Caki2 (cell line): ENCODE measurements around the gene B3GLCT. TPM values are rescaled to one million over a fixed set of nuclear protein-coding genes. Genes with fewer than 3 reads are reported as not detected.
"Not testable (repeated sequence)": the region's sequence is repeated elsewhere in the genome, so short reads cannot be mapped to it uniquely, and the experiment has no call there.

ENCODE experiments used
- DNase-seq: peaks from one replicate; pipeline ENCODE4 v3.0.0-alpha.2; 2015; ENCODE audit warnings: low read depth
- in situ Hi-C: cut with HindIII; loops from 2 replicates; pipeline ENCODE4 v1.10.0; 2016; ENCODE audit warnings: low sequenced_read_pairs, low pct_unique_long_range_greater_than_20kb, mixed read lengths
- total RNA-seq: library from RNA; depleted of rRNA; stranded (reverse); fragments of >200 nt; shearing (Covaris generic); gene quantifications from 2 replicates; pipeline ENCODE4 v1.2.3, GENCODE V29; 2014; ENCODE audit warnings: low replicate concordance

B3GLCT gene
- total RNA-seq, 1 experiment from 2014 or later: 8.7 TPM

DNA sequence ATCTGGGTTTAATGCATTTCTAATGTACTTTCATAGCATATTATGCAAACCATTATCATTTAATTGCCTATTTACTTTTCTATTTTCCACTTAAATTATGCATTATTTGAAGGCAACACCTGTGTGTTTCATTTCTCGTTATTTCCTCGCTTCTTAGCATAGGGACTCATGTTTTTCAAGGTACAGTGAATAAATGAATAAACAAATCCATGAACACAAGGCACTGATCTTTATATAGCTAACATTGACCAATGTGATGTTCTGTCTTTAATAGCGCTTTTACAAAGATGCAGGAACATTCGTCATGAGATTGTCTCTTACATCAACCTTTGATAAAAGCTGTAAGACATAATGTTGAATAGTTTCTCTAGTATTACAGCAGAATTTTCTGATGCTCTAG is 121.2 kb downstream of the B3GLCT start:
- in situ Hi-C loops: no loop called here
- DNase-seq: no peak

DNA sequence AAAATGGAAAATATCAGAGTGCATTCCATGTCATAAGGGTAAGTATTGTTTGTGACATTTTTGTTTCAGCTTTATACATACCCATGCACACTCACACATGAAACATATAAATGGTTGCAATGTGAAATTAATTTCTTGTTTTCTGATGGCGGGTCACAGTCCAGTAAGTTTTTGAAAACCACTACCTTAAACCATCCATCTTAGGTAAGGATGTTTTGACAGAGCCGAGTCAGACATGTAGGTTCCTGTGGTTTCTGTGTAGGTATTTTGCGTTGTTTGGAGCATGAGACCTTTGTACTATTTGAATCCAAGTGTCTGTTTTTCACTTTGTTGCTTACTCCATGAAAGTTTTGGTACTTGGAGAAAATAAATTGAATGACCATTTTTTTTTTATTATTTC is 121.7 kb downstream of the B3GLCT start:
- in situ Hi-C loops: no loop called here
- DNase-seq: peak; percentile 3

DNA sequence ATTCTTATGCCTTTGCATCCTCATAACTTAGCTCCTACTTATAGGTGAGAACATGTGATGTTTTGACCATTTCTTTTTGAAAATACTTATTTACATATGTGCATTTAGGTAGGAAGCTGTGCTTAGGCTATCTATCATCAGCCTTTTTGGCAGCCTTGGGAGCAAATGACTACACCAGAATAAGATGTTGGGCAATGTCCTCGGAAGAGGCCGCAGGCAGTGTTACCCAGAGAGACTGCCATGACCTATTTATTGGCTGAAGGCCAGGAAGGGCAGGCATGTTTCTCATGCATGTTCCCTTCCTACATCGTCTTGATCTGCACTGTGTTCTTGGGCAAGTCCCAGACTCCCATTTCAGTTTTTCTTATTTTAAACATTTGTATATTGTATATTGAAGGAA is 122.3 kb downstream of the B3GLCT start:
- no peak for DNase-seq
- in situ Hi-C loops: no loop called here

DNA sequence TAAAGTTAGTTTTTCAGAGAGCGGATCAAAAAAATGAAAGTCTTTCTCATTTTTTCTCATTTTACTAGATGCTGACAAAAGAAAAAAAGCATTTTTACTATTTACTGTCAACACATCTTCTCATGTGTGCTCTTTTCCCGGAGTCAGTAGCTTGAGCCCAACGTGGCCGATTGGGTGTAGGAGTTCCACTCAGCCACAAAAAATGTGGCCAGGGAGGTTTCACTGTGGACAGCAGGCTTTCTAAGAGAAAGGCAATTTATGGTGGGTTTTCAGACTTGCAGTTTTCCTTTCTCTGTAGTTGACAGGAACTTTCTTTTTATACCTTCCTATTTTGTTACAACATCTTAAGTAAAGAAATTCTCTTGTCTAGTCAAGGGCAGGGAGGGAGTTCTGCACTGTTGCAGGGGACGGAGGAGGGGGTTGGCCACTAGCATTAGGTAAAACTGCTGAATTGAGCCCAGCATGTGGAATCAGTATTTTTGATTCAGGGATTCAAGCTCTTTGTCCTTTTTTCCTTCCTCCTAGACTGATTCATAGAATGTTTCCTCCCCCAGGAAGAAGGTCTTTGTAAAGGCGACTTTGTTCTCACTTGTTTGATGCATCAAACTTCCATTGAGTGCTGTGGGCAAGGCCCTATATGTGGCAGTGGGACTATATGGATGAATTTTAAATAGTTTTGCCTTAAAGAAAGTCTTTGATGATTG is 123.1 kb downstream of the B3GLCT start:
- no peak for DNase-seq
- in situ Hi-C loops: no loop called here

DNA sequence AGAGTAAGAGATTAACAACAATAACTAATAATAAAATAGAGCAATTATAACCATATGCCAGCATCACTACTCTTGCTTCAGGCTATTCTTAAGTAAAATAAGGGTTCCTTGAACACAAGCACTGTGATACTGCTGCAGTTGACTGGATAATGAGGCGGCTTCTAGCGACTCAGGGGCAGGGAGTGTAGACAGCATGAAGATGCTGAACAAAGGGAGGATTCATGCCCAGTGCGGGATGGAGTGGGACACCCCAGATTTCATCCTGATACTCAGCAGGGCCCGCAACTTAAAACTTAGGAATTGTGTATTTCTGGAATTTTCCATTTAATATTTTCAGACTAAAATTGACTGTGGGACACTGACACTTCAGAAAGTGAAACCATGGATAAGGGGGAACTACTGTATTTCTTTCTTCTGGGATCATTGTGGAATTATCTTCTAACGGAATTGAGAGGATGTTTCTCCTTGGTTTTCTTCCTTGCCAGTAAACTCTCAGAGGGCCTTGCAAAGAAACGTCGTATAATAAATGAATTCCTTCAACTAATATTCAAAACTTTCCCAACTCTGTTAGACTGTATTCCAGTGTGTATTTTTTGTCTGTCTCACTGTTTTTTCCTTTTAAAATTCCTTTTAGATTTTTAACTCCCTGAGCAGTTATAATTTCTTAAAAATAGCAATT is 127.5 kb downstream of the B3GLCT start:
- in situ Hi-C loops: no loop called here
- no peak for DNase-seq

DNA sequence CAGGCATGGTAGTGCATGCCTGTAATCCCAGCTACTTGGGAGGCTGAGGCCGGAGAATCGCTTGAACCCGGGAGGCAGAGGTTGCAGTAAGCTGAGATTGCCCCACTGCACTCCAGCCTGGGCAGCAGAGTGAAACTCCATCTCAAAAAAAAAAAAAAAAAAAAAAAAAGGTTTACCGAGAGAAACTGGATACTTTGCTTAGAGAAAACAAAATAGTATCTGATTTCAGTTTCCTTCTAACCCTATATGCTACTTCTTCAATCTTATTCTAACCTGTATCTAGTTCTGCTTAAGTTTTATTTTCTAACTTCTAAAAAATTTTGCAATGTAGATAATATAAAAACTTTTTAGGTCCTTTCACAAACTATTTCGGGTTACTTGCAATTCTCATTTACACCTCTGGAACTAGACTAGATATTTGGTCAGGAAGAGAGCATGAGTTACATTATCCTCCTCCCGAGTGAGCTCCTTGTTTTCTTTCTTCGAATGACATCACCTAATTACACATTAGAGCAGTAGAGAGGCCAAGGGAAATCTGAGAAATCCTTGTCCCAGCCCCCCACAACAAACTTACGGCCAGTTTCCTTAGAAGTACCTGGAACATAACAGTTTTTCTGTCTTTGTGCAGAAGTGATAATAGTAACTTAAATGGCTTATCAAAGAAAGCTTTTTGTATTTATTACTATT is 128.9 kb downstream of the B3GLCT start:
- in situ Hi-C loops: no loop called here

DNA sequence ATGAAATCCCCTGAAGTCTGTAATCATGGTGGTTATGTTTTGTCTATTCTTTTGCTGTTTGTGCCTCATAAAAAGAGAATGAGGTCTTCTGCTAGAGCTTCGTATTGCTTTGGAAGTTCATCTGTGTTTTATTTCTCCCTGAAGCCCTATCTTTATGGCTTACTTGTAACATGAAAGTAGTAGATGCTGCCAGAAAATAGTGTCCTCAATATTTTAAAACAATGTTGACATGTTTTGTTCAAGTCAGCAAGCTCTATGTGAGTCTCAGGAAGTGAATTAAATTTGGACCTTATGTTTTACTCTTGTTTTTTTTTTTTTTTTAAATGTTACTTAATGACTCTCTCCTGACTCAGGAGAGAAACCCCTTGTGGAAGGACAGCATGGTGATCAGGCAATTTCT is 130.5 kb downstream of the B3GLCT start:
- in situ Hi-C loops: no loop called here
- DNase-seq: no peak

More for the DNA sequence above, 128.9 kb downstream of the B3GLCT start:
- no peak for DNase-seq

DNA sequence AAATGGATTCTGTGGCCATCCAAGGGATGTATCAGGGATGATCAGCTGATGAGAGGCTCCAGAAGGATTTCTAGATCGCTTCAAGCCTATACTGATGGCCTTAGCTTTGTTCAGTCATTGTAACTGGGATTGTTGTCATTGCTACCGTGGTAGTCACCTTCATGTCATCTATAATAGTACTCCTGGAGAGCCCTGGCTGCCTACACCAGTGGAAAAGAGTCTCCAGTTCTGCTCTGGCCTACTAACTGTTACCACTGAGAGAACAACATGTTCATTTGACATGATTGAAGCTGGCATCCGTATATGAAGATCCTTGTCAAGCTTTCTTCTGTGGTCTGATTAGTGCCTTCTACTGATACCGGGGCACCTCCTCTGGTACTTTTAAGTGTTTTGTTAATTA is 131.3 kb downstream of the B3GLCT start:
- DNase-seq: no peak
- in situ Hi-C loops: no loop called here

DNA sequence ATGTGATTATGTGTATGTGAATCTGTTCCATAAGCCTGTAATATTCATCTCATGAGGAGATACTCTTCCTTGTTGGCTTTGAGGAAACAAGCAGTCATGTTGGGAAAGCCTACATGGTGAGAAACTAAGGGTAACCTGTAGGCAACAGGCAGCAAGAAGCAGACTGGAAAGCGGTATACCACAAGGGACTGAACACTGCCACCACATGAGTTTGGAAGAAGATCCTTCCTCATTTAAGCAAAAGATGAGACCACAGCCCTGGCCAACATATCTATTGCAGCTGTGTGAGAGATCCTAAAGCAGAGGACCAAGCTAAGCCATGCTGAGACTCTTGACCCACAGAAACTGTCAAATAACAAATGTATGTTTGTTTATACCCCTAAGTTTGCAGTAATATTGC is 134.8 kb downstream of the B3GLCT start:
- no peak for DNase-seq
- in situ Hi-C loops: no loop called here

DNA sequence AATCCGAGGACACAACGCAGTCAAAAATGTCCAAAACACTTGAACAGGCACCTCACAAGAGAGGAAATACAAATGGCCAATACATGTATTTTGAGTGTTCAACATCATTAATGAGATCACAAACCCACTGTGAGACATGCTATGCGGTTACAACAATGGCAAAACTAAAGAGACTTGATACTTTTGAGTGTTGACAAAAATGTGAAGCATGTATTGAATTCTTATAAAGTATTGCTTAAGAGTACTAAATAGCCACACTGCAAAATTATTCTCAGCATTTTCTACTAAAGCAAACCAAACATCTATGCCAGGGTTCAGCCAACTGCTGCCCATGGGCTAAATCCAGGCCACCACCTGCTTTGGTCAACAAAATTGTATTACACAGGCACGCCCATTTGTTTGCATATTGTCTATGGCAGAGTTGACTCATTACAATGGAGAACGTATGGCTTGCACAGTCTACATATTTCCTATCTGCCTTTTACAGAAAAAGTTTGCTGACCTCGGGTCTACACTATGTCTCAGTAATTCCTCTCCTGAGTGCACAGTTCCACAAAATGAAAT is 135.3 kb downstream of the B3GLCT start:
- no peak for DNase-seq
- in situ Hi-C loops: no loop called here

DNA sequence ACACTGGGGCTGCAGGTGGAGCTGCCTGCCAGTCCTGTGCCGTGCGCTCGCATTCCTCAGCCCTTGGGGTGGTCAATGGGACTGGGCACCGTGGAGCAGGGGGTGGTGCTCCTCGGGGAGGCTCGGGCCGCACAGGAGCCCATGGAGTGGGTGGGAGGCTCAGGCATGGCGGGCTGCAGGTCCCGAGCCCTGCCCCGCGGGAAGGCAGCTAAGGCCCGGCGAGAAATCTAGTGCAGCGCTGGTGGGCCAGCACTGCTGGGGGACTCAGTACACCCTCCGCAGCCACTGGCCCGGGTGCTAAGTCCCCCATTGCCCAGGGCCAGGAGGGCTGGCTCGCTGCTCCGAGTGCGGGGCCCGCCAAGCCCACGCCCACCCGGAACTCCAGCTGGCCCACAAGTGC is 139.8 kb downstream of the B3GLCT start:
- not testable (repeated sequence) for DNase-seq

DNA sequence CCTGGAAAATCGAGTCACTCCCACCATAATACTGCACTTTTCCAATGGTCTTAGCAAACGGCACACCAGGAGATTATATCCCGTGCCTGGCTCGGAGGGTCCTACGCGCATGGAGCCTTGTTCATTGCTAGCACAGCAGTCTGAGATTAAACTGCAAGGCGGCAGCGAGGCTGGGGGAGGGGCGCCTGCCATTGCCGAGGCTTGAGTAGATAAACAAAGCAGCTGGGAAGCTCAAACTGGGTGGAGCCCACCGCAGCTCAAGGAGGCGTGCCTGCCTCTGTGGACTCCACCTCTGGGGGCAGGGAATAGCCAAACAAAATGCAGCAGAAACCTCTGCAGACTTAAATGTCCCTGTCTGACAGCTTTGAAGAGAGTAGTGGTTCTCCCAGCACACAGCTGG is 141.1 kb downstream of the B3GLCT start:
- DNase-seq, in situ Hi-C loops: not testable (repeated sequence)

More for the DNA sequence above, 139.8 kb downstream of the B3GLCT start:
- in situ Hi-C loops: not testable (repeated sequence)

DNA sequence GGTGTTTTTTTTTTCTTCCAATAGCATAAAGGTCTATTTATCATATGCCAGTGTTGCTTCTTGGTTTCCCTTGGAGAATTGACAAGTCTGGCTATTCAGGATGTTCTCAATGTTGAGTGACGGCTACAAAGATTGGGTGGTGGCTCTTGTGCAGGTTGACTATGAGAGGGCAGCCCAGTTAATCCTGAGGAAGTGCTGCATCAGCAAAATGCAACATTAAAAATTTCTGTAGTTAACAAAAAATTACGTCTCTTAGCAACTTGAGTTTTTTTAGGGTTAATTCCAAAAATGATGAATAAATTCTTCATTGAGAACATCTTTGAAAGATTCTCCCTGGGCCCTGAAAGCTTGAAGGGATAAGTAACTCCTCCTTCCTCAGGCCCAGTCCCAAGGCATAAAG is 147.1 kb downstream of the B3GLCT start:
- DNase-seq: no peak
- in situ Hi-C loops: no loop called here

DNA sequence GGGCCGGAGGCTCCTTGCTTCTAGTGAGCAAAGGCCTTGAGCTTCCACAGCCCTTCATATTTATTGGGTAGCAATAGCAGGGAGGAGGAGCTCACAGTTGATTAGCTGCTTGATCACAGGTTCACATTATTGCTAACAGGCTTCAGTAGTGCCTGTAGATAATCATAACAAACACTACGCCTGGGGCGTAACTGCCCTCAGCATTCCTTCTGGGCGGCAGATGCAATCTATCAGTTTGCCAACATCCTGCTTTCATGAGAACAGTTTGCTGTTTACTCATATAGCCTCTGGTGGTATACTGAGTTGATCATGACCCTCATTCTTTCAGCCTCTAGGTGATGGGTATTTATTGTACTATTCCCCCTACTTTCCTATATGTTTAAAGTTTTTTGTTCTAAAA is 149.4 kb downstream of the B3GLCT start:
- DNase-seq: no peak
- in situ Hi-C loops: no loop called here

DNA sequence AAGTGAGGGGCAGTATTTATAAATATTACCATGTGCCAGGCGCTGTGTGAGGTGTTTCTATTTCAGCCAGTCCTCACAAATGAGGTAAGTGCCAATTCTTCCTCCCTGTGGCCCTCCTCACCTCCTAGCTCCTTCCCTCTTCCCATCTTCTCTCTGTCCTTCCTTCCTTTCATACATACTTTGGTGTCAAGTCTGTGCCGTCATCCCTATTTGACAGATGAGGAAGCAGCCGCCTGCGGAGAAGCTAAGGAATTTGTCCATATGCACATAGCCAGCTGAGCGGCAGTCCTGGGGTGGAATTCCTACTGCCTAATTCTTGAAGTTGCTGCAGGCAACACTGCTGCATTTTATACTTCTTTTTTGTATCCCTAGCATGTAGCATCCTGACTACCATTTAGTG is 150.8 kb downstream of the B3GLCT start:
- in situ Hi-C loops: no loop called here

DNA sequence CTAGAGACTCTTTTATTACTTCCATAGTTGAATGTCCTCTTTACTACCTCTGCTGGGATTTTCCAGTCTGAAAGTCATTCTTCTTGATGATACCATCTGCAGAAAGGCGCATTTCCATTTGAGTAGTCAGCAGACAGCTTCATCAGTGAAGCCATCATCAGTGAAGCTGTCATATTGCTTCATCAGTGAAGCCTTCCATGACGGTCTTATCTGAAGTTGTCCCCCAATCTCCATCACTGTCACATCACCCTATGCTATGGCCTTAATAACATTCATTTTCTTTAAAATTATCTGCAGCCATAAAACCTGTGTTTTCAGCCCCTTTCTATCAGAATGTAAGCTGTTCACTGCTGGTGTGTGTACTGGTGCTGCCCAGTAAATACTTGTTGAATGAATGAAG is 151.6 kb downstream of the B3GLCT start:
- no peak for DNase-seq
- in situ Hi-C loops: no loop called here

More for the DNA sequence above, 150.8 kb downstream of the B3GLCT start:
- no peak for DNase-seq

DNA sequence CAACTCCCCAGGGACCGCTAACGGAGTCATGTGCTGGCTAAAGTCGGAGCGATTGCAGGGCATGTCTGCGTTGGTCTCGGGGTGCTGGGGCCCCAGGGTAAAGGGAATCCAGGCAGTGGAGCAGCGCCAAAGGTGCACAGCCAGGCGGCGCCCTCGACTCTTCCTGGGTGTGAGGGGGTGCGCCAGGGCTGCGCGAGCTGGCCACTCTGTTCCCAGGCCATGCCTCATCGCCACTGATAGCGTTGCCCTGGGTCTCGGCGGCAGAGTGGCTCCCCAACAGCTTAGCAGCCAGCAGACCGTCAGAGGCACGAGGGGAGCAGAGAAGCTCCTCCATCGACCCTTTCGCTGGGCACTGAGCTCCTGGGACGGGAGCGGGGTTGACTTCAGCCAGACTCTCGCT is 152.7 kb downstream of the B3GLCT start:
- in situ Hi-C loops: no loop called here
- no peak for DNase-seq

DNA sequence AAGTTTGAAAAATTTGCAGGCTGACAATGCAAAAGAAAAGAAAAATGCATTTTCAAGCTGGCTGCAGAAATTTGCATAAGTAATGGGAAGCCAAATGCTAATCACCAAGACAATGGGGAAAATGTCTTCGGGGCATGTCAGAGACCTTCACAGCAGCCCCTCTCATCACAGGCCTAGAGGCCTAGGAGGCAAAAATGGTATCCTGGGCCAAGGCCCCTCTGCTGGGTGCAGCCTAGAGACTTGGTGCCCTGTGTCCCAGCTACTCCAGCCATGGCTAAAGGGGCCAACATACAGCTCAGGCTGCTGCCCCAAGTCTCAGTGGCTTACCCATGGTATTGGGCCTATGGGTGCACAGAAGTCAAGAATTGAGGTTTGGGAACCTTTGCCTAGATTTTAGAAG is 155.2 kb downstream of the B3GLCT start:
- in situ Hi-C loops: no loop called here
- no peak for DNase-seq

DNA sequence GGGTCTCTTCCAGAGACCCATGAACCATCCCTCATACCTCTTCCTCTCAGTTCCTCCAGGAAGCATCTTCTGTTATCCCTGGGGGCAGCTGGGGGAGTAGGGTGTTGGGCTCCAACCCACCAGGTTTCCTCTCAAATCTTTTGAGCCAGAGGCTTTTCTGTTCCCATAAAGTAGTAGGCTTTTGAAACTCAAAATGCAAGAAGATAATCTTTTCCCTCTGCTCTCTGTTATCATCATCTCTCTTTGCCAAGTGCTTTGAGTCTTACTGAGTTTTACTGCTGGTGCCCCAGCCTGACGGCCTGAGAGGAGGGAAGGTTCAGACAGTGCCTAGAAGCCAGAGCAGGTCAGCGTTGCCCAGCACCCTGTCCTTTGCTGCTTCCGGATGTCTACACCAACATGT is 157.2 kb downstream of the B3GLCT start:
- in situ Hi-C loops: no loop called here

More for the DNA sequence above, 157.2 kb downstream of the B3GLCT start:
- DNase-seq: no peak
